K562 treated with DMSO at 1 percent for 12 hours (cell line): ENCODE data around the gene DTWD2. TPM values are rescaled to one million over a fixed set of nuclear protein-coding genes. Genes with fewer than 3 reads are reported as not detected.

Experiments used
- total RNA-seq: library from RNA; unstranded; fragments of 300-600 nt; gene quantifications from 2 replicates; pipeline ENCODE4 v1.2.3, GENCODE V29; 2022; ENCODE audit not compliant: insufficient read depth

DTWD2 gene, protein sequence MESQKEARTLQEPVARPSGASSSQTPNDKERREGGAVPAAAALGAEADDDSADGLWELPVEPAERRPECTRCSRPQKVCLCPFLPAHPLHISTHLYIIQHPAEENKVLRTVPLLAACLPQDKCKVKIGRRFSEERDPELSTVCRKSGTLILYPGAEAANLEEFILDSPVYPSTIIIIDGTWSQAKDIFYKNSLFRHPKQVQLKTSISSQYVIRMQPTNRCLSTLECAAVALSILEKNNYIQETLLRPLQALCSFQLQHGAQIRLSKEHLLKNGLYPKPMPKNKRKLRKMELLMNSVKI
- 3.3 and 12.2 TPM in 2 replicates for total RNA-seq

DNA sequence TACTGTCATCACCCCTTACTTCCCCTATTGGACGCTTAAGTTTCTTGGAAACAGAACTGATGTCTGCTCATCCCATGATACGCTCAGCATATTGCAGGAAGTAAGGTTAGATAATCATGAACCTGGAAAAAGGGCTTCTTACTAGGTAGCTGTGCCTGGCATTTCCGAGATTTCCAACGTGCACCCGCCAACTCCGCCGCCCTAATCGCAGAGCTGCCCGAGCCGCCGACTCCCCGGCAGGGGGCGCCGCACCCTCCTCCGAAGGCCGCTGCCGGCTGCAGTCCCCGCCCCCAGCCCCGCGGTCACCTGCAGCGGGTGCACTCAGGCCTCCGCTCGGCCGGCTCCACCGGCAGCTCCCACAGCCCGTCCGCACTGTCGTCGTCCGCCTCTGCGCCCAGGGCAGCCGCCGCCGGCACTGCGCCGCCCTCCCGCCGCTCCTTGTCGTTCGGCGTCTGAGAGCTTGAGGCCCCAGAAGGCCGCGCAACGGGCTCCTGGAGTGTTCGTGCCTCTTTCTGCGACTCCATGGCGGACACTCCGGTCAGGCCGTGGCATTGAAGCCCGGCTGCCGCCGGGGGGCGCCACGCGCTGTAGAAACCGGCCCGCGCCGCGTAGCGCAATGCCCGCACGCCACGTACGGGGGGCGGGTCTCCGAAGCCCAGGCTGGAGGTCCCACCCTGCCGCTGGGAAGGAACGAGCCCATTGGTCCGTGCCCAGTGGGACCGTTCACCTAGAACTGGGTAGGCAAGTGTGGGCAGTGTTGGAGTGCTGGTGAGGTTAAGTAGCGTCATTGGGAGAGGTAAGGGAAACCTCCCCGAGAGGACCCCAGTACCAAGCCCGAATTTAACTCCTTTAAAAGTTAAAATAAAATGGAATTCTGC is at the start of gene DTWD2:
Gene DTWD2, minus strand, starts transcription at position 560 of the 878 bp plus-strand sequence. Its CDS starts 36 bp downstream, at position 524.

Other genes starting within 250 kb of the DTWD2 start
- gene DMXL1, start 82.5 kb upstream of the DTWD2 start, total RNA-seq, result 2.9 and 24.0 TPM in 2 replicates